Type B pancreatic cell (in vitro differentiated cells): ENCODE results near the gene PLSCR2. TPM values are rescaled to one million over a fixed set of nuclear protein-coding genes. Genes with fewer than 3 reads are reported as not detected.
"Not testable (repeated sequence)": the region's sequence is repeated elsewhere in the genome, so short reads cannot be mapped to it uniquely, and the experiment has no call there.

Experiments
- DNase-seq: peaks from one replicate; pipeline ENCODE4 v3.0.0; 2021; ENCODE audit warnings: mixed read lengths; ENCODE audit not compliant: unreplicated experiment; ENCODE audit errors: extremely low spot score
- H3K27ac Mint-ChIP-seq: 2 replicates; pipeline ENCODE4 v1.8.0; 2021; ENCODE audit warnings: mild to moderate bottlenecking, mixed read lengths
- H3K27me3 Mint-ChIP-seq: 2 replicates; pipeline ENCODE4 v1.8.0; 2021; ENCODE audit warnings: mixed read lengths
- H3K36me3 Mint-ChIP-seq: 2 replicates; pipeline ENCODE4 v1.8.0; 2021; ENCODE audit warnings: mixed read lengths
- H3K4me1 Mint-ChIP-seq: one replicate; pipeline ENCODE4 v1.8.0; 2021; ENCODE audit warnings: mixed read lengths; ENCODE audit not compliant: unreplicated experiment
- H3K4me3 Mint-ChIP-seq: 2 replicates; pipeline ENCODE4 v1.8.0; 2021; ENCODE audit warnings: mild to moderate bottlenecking, mixed read lengths
- H3K9me3 Mint-ChIP-seq: 2 replicates; pipeline ENCODE4 v1.8.0; 2021; ENCODE audit warnings: mixed read lengths
- CTCF ChIP-seq: fragments of 200-600 bp; sonication (generic); conservative IDR thresholded peaks from 2 replicates; pipeline ENCODE4 v1.5.0; 2021; ENCODE audit warnings: antibody characterized with exemption, mild to moderate bottlenecking
- total RNA-seq: library from RNA; stranded (reverse); gene quantifications from 2 replicates; pipeline ENCODE4 v1.2.1, GENCODE V29; 2021; ENCODE audit warnings: low replicate concordance

The PLSCR2 gene
- total RNA-seq, 1 donor from 2014 or later = not detected

- no peak overlapping the region for H3K27ac Mint-ChIP-seq
- no peaks in the 10 kb centered on the region for H3K9me3 Mint-ChIP-seq
- H3K36me3 Mint-ChIP-seq = no peaks in the 10 kb centered on the region
- no peak overlapping the region for H3K4me3 Mint-ChIP-seq
- no peak for TF ChIP-seq CTCF
- H3K27me3 Mint-ChIP-seq = no peaks in the 10 kb centered on the region
- no peak for DNase-seq
- no peaks in the 10 kb centered on the region for H3K4me1 Mint-ChIP-seq
Observed at GRCh38 chr3:146493761-146494160, 24.4 kb upstream of the PLSCR2 start.

- Mint-ChIP-seq H3K27ac (no peak overlapping the region), H3K4me1 (no peaks in the 10 kb centered on the region)
- DNase-seq = no peak
Observed at GRCh38 chr3:146493221-146493620, 23.9 kb upstream of the PLSCR2 start.

GRCh38 chr3:146491303-146491702 lies 21.9 kb upstream of the PLSCR2 start:
- DNase-seq = no peak
- no peaks in the 10 kb centered on the region for H3K9me3 Mint-ChIP-seq
- H3K27me3 Mint-ChIP-seq = no peaks in the 10 kb centered on the region

More at GRCh38 chr3:146493221-146493620, 23.9 kb upstream of the PLSCR2 start:
- H3K27me3 Mint-ChIP-seq = no peaks in the 10 kb centered on the region
- no peaks in the 10 kb centered on the region for H3K9me3 Mint-ChIP-seq
- no peaks in the 10 kb centered on the region for H3K36me3 Mint-ChIP-seq
- H3K4me3 Mint-ChIP-seq = no peak overlapping the region
- TF ChIP-seq CTCF = no peak

GRCh38 chr3:146485297-146485696 lies 15.9 kb upstream of the PLSCR2 start:
- Mint-ChIP-seq H3K36me3 (peaks cover 4% of the 10 kb centered on the region), H3K27ac (no peak overlapping the region), H3K9me3 (peaks cover 5% of the 10 kb centered on the region), H3K27me3 (no peaks in the 10 kb centered on the region), H3K4me3 (no peak overlapping the region), H3K4me1 (no peaks in the 10 kb centered on the region)
- DNase-seq = no peak
- no peak for TF ChIP-seq CTCF

More at GRCh38 chr3:146491303-146491702, 21.9 kb upstream of the PLSCR2 start:
- Mint-ChIP-seq H3K36me3 (no peaks in the 10 kb centered on the region), H3K27ac (no peak overlapping the region), H3K4me3 (no peak overlapping the region), H3K4me1 (no peaks in the 10 kb centered on the region)
- no peak for TF ChIP-seq CTCF

GRCh38 chr3:146476094-146476740 lies 6.9 kb upstream of the PLSCR2 start:
- DNase-seq = no peak
- no peaks in the 10 kb centered on the region for H3K36me3 Mint-ChIP-seq
- peaks cover 6% of the 10 kb centered on the region for H3K9me3 Mint-ChIP-seq
- no peak overlapping the region for H3K27ac Mint-ChIP-seq
- H3K27me3 Mint-ChIP-seq = no peaks in the 10 kb centered on the region
- no peak for TF ChIP-seq CTCF
- H3K4me1 Mint-ChIP-seq = no peaks in the 10 kb centered on the region
- no peak overlapping the region for H3K4me3 Mint-ChIP-seq

GRCh38 chr3:146474976-146475375 lies 5.6 kb upstream of the PLSCR2 start:
- not testable (repeated sequence) for H3K4me1 Mint-ChIP-seq, DNase-seq, H3K36me3 Mint-ChIP-seq, H3K27me3 Mint-ChIP-seq, H3K9me3 Mint-ChIP-seq, H3K27ac Mint-ChIP-seq
- H3K4me3 Mint-ChIP-seq = peak overlapping the region; percentile 20
